Liver (tissue), 3 donors: ENCODE measurements around the gene HOXB2.

Experiments
- CTCF ChIP-seq: fragments of 150-350 bp; IDR thresholded peaks from 2 replicates; pipeline ENCODE4 v1.5.1; 2017; ENCODE audit warnings: improper control_type of control experiment, low read depth, low read length; ENCODE audit not compliant: missing input control
- EGR1 ChIP-seq, 2 donors: IDR thresholded peaks; 2 replicates each; pipeline ENCODE4 v1.6.1; 2016 to 2018; ENCODE audit warnings: antibody characterized with exemption in 2 of 2, low read depth in 2 of 2
- FOXA2 ChIP-seq: IDR thresholded peaks from 2 replicates; pipeline ENCODE4 v1.6.1; 2016; ENCODE audit warnings: antibody characterized with exemption
- GABPA ChIP-seq, 2 donors: IDR thresholded peaks in 1 of 2; conservative IDR thresholded peaks in 1 of 2; 2 replicates each; pipeline ENCODE4 v1.6.1; 2016; ENCODE audit warnings: antibody characterized with exemption in 2 of 2, mild to moderate bottlenecking in 1 of 2, moderate library complexity in 1 of 2
- HNF4G ChIP-seq: IDR thresholded peaks from 2 replicates; pipeline ENCODE4 v1.6.1; 2016; ENCODE audit warnings: antibody characterized with exemption
- JUND ChIP-seq, 2 donors: IDR thresholded peaks; 2 replicates each; pipeline ENCODE4 v1.6.1; 2016; ENCODE audit warnings: antibody characterized with exemption in 2 of 2
- MAX ChIP-seq: IDR thresholded peaks from 2 replicates; pipeline ENCODE4 v1.6.1; 2016; ENCODE audit warnings: antibody characterized with exemption
- NR2F2 ChIP-seq: IDR thresholded peaks from 2 replicates; pipeline ENCODE4 v1.6.1; 2016; ENCODE audit warnings: antibody characterized with exemption
- RAD21 ChIP-seq, 2 donors: IDR thresholded peaks; 2 replicates each; pipeline ENCODE4 v1.6.1; 2016; ENCODE audit warnings: antibody characterized with exemption in 2 of 2, mild to moderate bottlenecking in 2 of 2
- RXRA ChIP-seq, 2 donors: IDR thresholded peaks; 2 replicates each; pipeline ENCODE4 v1.6.1; 2017 to 2018; ENCODE audit warnings: antibody characterized with exemption in 2 of 2, mild to moderate bottlenecking in 1 of 2
- TAF1 ChIP-seq: conservative IDR thresholded peaks from 2 replicates; pipeline ENCODE4 v1.6.1; 2016; ENCODE audit warnings: antibody characterized with exemption, mild to moderate bottlenecking
- YY1 ChIP-seq: IDR thresholded peaks from 2 replicates; pipeline ENCODE4 v1.6.1; 2016; ENCODE audit warnings: antibody characterized with exemption, mild to moderate bottlenecking
- TF ChIP-seq, protein P1 (sequence below): IDR thresholded peaks from 2 replicates; pipeline ENCODE4 v1.6.1; 2016; ENCODE audit warnings: antibody characterized with exemption
- TF ChIP-seq, protein P2 (sequence below): IDR thresholded peaks from 2 replicates; pipeline ENCODE4 v1.6.1; 2016; ENCODE audit warnings: antibody characterized with exemption, mild to moderate bottlenecking
- donor health status: healthy.
- donor health status: healthy.

DNA sequence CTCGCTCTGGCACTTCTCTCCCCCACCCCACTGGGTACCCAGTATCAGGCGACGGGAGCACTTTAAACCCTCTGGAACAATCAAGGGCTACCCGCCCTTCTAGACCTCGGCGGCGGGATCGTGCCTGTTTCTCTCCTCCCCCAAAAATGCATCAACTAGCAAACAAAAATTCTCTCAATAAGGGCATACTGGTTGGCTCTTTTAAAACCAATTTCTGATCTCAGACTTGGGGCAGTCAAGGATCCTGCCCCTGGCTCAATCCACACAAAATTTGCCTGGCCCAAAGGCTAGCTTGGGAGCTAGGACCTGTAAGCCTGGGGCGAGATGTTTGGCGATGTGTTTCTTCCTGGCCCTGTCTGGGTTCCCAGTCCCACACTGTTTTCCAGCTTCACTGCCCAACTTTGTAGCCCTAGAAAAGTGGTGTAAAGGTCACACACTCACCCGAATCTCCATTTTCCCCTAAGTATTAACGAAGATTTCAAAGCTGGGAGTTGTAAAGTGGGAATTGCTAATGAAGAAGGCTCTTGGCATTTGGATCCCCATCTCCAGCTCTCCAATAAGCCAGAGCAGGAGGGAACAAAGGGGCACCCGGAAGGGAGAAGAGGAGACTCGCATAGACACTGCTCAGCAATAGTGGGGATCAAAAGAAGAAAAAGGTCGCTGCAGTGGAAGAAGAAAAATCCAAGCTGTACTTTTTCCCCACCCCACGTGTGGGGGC is 14.4 kb upstream of the HOXB2 start:
- TF ChIP-seq RAD21 (IDR thresholded peaks at IDR 0.05) (no peak), CTCF (no peak), EGR1 (IDR thresholded peaks at IDR 0.05; ENCODE audit: low read depth in 2 of 2) (no peak), YY1 (no peak), TAF1 (no peak), GABPA (IDR thresholded peaks at IDR 0.05 in 1 of 2, conservative IDR thresholded peaks at IDR 0.05 in 1 of 2) (no peak), RXRA (IDR thresholded peaks at IDR 0.05) (no peak), NR2F2 (no peak), JUND (IDR thresholded peaks at IDR 0.05) (no peak), HNF4G (no peak), FOXA2 (no peak), MAX (no peak)
- TF ChIP-seq, protein P1, sequence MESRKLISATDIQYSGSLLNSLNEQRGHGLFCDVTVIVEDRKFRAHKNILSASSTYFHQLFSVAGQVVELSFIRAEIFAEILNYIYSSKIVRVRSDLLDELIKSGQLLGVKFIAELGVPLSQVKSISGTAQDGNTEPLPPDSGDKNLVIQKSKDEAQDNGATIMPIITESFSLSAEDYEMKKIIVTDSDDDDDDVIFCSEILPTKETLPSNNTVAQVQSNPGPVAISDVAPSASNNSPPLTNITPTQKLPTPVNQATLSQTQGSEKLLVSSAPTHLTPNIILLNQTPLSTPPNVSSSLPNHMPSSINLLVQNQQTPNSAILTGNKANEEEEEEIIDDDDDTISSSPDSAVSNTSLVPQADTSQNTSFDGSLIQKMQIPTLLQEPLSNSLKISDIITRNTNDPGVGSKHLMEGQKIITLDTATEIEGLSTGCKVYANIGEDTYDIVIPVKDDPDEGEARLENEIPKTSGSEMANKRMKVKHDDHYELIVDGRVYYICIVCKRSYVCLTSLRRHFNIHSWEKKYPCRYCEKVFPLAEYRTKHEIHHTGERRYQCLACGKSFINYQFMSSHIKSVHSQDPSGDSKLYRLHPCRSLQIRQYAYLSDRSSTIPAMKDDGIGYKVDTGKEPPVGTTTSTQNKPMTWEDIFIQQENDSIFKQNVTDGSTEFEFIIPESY: no peak
- TF ChIP-seq, protein P2, sequence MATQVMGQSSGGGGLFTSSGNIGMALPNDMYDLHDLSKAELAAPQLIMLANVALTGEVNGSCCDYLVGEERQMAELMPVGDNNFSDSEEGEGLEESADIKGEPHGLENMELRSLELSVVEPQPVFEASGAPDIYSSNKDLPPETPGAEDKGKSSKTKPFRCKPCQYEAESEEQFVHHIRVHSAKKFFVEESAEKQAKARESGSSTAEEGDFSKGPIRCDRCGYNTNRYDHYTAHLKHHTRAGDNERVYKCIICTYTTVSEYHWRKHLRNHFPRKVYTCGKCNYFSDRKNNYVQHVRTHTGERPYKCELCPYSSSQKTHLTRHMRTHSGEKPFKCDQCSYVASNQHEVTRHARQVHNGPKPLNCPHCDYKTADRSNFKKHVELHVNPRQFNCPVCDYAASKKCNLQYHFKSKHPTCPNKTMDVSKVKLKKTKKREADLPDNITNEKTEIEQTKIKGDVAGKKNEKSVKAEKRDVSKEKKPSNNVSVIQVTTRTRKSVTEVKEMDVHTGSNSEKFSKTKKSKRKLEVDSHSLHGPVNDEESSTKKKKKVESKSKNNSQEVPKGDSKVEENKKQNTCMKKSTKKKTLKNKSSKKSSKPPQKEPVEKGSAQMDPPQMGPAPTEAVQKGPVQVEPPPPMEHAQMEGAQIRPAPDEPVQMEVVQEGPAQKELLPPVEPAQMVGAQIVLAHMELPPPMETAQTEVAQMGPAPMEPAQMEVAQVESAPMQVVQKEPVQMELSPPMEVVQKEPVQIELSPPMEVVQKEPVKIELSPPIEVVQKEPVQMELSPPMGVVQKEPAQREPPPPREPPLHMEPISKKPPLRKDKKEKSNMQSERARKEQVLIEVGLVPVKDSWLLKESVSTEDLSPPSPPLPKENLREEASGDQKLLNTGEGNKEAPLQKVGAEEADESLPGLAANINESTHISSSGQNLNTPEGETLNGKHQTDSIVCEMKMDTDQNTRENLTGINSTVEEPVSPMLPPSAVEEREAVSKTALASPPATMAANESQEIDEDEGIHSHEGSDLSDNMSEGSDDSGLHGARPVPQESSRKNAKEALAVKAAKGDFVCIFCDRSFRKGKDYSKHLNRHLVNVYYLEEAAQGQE: no peak
